22Rv1 (cell line): ENCODE measurements around the gene LRPAP1.

ENCODE experiments used
- CTCF ChIP-seq: fragments of 450-650 bp; IDR thresholded peaks from 2 replicates; pipeline ENCODE4 v1.5.1; 2017; ENCODE audit warnings: mild to moderate bottlenecking
- ZFX ChIP-seq: fragments of 450-650 bp; IDR thresholded peaks from 2 replicates; pipeline ENCODE4 v1.6.1; 2017; ENCODE audit warnings: antibody characterized with exemption, borderline replicate concordance

GRCh38 chr4:3477750-3478430 is 54.3 kb downstream of the LRPAP1 start:
- TF ChIP-seq CTCF (no peak), ZFX (no peak)
